ENCODE data around the gene TLE5. TPM values are rescaled to one million over a fixed set of nuclear protein-coding genes. Genes with fewer than 3 reads are reported as not detected.

Gene TLE5
- polyA plus RNA-seq, 3 donors: 27.5 to 309 (median 34.4) TPM

- Mint-ChIP-seq H3K27me3 (ENCODE audit: low read depth in 3 of 3) (peaks cover 3 to 40% (median 38%) of the 10 kb centered on the region in 3 donors), H3K36me3 (no peaks in the 10 kb centered on the region), H3K4me1 (no peaks in the 10 kb centered on the region), H3K27ac (peak overlapping the region in 1 of 7 donors; percentile 12), H3K4me3 (no peak overlapping the region), H3K9me3 (peaks cover 0 to 1% (median 0%) of the 10 kb centered on the region in 7 donors)
- H3K27me3 ChIP-seq (ENCODE audit: control insufficient read depth in 2 of 2, insufficient read depth in 2 of 2, low read length in 2 of 2): peaks cover 0 to 5% of the 10 kb centered on the region in 2 donors
- no peaks in the 10 kb centered on the region for H3K79me2 ChIP-seq (ENCODE audit: insufficient read depth, low read length)
- H3K4me2 ChIP-seq (replicated peaks; ENCODE audit: extremely low read depth, low read length, poor library complexity, severe bottlenecking): no peak overlapping the region
- no peak overlapping the region for H3K4me3 ChIP-seq (replicated peaks in 1 of 3; ENCODE audit: low read depth in 2 of 3, low read length in 3 of 3)
- H3K27ac ChIP-seq (ENCODE audit: low read depth in 1 of 2, low read length in 2 of 2): no peak overlapping the region
- H2AFZ ChIP-seq (ENCODE audit: insufficient read depth, low read depth, low read length, poor library complexity, severe bottlenecking): no peak overlapping the region
- intact Hi-C loops (cut with micrococcal nuclease): no loop called here
- no peak for DNase-seq
- H4K20me1 ChIP-seq (ENCODE audit: insufficient read depth, low read length): no peaks in the 10 kb centered on the region
- TF ChIP-seq CTCF (IDR thresholded peaks at IDR 0.05): no peak
- 100% methylated on average over 4 of the region's 10 CpGs for WGBS (ENCODE audit: insufficient coverage)
- no peaks in the 10 kb centered on the region for H3K36me3 ChIP-seq (replicated peaks in 1 of 2; ENCODE audit: control insufficient read depth in 1 of 2, insufficient read depth in 2 of 2, low read length in 2 of 2)
- no peaks in the 10 kb centered on the region for H3K4me1 ChIP-seq (ENCODE audit: control insufficient read depth in 1 of 2, insufficient read depth in 2 of 2, low read length in 2 of 2)
- H3K9me3 ChIP-seq (replicated peaks in 1 of 2; ENCODE audit: control insufficient read depth in 1 of 2, insufficient read depth in 1 of 2, low read length in 2 of 2): no peaks in the 10 kb centered on the region
- H3K9ac ChIP-seq (ENCODE audit: insufficient read depth, low read length, poor library complexity, severe bottlenecking): no peak overlapping the region
These were observed 25.5 kb upstream of the TLE5 start for GRCh38 chr19:3087769-3088168.

- Mint-ChIP-seq H3K4me3 (no peak overlapping the region), H3K4me1 (no peaks in the 10 kb centered on the region), H3K27me3 (ENCODE audit: low read depth in 3 of 3) (peaks cover 3 to 21% (median 16%) of the 10 kb centered on the region in 3 donors), H3K36me3 (no peaks in the 10 kb centered on the region), H3K9me3 (peaks cover 0 to 1% (median 0%) of the 10 kb centered on the region in 7 donors), H3K27ac (no peak overlapping the region)
- no peak for DNase-seq
- Histone ChIP-seq H3K36me3 (replicated peaks in 1 of 2; ENCODE audit: control insufficient read depth in 1 of 2, insufficient read depth in 2 of 2, low read length in 2 of 2) (no peaks in the 10 kb centered on the region), H3K9me3 (replicated peaks in 1 of 2; ENCODE audit: control insufficient read depth in 1 of 2, insufficient read depth in 1 of 2, low read length in 2 of 2) (no peaks in the 10 kb centered on the region), H3K4me3 (replicated peaks in 1 of 3; ENCODE audit: low read depth in 2 of 3, low read length in 3 of 3) (no peak overlapping the region), H2AFZ (ENCODE audit: insufficient read depth, low read depth, low read length, poor library complexity, severe bottlenecking) (no peak overlapping the region), H3K79me2 (ENCODE audit: insufficient read depth, low read length) (no peaks in the 10 kb centered on the region), H3K9ac (ENCODE audit: insufficient read depth, low read length, poor library complexity, severe bottlenecking) (no peak overlapping the region), H3K4me1 (ENCODE audit: control insufficient read depth in 1 of 2, insufficient read depth in 2 of 2, low read length in 2 of 2) (no peaks in the 10 kb centered on the region), H4K20me1 (ENCODE audit: insufficient read depth, low read length) (no peaks in the 10 kb centered on the region), H3K4me2 (replicated peaks; ENCODE audit: extremely low read depth, low read length, poor library complexity, severe bottlenecking) (no peak overlapping the region), H3K27ac (ENCODE audit: low read depth in 1 of 2, low read length in 2 of 2) (no peak overlapping the region), H3K27me3 (ENCODE audit: control insufficient read depth in 2 of 2, insufficient read depth in 2 of 2, low read length in 2 of 2) (no peaks in the 10 kb centered on the region)
- TF ChIP-seq CTCF (IDR thresholded peaks at IDR 0.05): no peak
- 90% methylated on average over 2 of the region's 10 CpGs for WGBS (ENCODE audit: insufficient coverage)
- intact Hi-C loops (cut with micrococcal nuclease): no loop called here
These were observed 22.6 kb upstream of the TLE5 start for GRCh38 chr19:3084943-3085342.
